COLO829 (cell line): ENCODE measurements around the gene CTAG2.
"Not testable (repeated sequence)": the region's sequence is repeated elsewhere in the genome, so short reads cannot be mapped to it uniquely, and the experiment has no call there.

Experiments used
- DNase-seq: peaks from one replicate; pipeline ENCODE4 v3.0.0; 2012; ENCODE audit warnings: low spot score

The CTAG2 gene

GRCh38 chrX:154653413-154653812 is at the start of gene CTAG2:
CTAG2 (minus strand) TSS chrX:154653579; CDS start chrX:154653515, 64 bp downstream.
- not testable (repeated sequence) for DNase-seq

GRCh38 chrX:154698630-154699248 is 45.4 kb upstream of the CTAG2 start:
- DNase-seq = no peak

GRCh38 chrX:154696676-154697045 is 43.3 kb upstream of the CTAG2 start:
- no peak for DNase-seq

- peak; percentile 69 for DNase-seq
Measured at GRCh38 chrX:154695911-154696675, 42.7 kb upstream of the CTAG2 start.

GRCh38 chrX:154693394-154693793 is 40.0 kb upstream of the CTAG2 start:
- DNase-seq = no peak

- DNase-seq = not testable (repeated sequence)
Measured at GRCh38 chrX:154690438-154690837, 37.1 kb upstream of the CTAG2 start.

GRCh38 chrX:154672084-154672483 is 18.7 kb upstream of the CTAG2 start:
- not testable (repeated sequence) for DNase-seq

- DNase-seq = not testable (repeated sequence)
Measured at GRCh38 chrX:154670848-154671247, 17.5 kb upstream of the CTAG2 start.

GRCh38 chrX:154661899-154662298 is 8.5 kb upstream of the CTAG2 start:
- DNase-seq = no peak

GRCh38 chrX:154661170-154661569 is 7.8 kb upstream of the CTAG2 start:
- no peak for DNase-seq

GRCh38 chrX:154660541-154660940 is 7.2 kb upstream of the CTAG2 start:
- DNase-seq = no peak

- DNase-seq = no peak
Measured at GRCh38 chrX:154658957-154659356, 5.6 kb upstream of the CTAG2 start.

- DNase-seq = no peak
Measured at GRCh38 chrX:154658187-154658586, 4.8 kb upstream of the CTAG2 start.

GRCh38 chrX:154657226-154657805 is 3.9 kb upstream of the CTAG2 start:
- no peak for DNase-seq

GRCh38 chrX:154655786-154656185 is 2.4 kb upstream of the CTAG2 start:
- DNase-seq = no peak

- DNase-seq = no peak
Measured at GRCh38 chrX:154655346-154655745, 2.0 kb upstream of the CTAG2 start.

GRCh38 chrX:154654925-154655324 is 1.5 kb upstream of the CTAG2 start:
- DNase-seq = no peak

GRCh38 chrX:154654372-154654771 is 993 bp upstream of the CTAG2 start:
- no peak for DNase-seq

GRCh38 chrX:154653048-154653401 is 354 bp downstream of the CTAG2 start:
- no peak for DNase-seq

GRCh38 chrX:154652311-154653047 is 900 bp downstream of the CTAG2 start:
- DNase-seq = no peak

- DNase-seq = no peak
Measured at GRCh38 chrX:154650221-154650510, 3.2 kb downstream of the CTAG2 start.

- no peak for DNase-seq
Measured at GRCh38 chrX:154649503-154650220, 3.7 kb downstream of the CTAG2 start.
